ENCODE measurements around the gene PDPK1.

PDPK1 gene

DNA sequence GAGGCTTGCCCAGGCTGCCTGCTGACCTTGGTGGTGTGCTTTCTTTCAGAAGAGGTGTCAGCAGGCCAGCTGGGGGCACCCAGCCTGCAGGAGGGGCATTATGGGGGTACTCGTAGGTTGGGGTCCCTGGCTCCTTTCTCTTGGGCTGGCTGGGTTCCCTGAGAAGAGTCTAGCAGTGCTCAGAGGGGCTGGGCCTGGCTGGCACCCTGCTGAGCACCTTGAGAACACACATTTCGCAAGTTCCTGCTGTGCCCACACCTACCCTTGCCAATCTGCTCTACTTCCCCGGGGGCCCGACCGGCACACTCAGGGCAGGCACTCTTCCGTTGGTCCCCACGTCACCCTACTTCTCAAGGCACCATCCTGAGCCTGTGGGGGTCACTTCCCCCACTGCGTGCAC lies 11.7 kb upstream of the PDPK1 start:
- H3K4me3 ChIP-seq (ENCODE audit: control insufficient read depth, low read depth, low read length) = no peak overlapping the region
- no peak for TF ChIP-seq CTCF (conservative IDR thresholded peaks at IDR 0.05; ENCODE audit: control insufficient read depth, insufficient read depth, low read depth, low read length)
- DNase-seq (ENCODE audit: low read depth) = no peak

DNA sequence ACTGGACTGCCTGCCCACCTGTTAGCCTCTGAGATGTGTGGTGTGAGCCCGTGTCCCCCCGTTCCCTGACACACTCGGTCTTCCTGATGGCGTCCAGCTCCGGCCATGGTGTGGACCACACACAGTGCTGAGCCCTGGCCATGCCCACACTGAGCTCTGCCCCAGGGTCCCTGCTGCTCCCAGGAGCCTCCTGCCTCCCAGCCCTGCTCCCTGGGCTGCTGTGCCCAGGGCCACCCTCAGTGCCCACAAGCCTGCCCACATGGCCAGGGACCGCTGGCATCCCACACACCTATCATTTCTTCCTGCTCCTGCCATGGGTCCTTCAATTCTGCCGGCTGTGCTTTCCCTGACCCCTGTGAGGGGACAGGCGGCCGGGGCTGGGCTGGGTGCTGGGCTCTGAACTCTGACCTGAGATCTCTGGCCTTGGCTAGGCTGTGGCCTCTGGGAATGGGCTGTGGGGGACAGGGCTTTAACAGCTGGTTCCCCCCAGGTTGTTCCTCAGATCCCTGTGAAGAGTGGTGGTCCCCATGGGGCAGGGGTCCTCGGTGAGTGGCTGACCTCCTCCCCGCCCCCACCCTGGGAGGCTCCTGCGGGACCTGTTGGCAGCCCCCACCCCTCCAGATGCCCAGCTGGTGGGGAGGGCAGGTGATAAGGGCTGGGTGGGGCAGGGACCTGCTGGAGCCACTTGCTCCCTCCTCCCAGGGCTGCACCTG lies 10.6 kb upstream of the PDPK1 start:
- TF ChIP-seq CTCF (conservative IDR thresholded peaks at IDR 0.05; ENCODE audit: control insufficient read depth, insufficient read depth, low read depth, low read length) = no peak
- DNase-seq (ENCODE audit: low read depth) = no peak

GRCh38 chr16:2527784-2528100 lies 10.1 kb upstream of the PDPK1 start:
- H3K4me3 ChIP-seq (ENCODE audit: control insufficient read depth, low read depth, low read length) = no peak overlapping the region
- TF ChIP-seq CTCF (conservative IDR thresholded peaks at IDR 0.05; ENCODE audit: control insufficient read depth, insufficient read depth, low read depth, low read length) = no peak
- no peak for DNase-seq (ENCODE audit: low read depth)

More for the DNA sequence above, 10.6 kb upstream of the PDPK1 start:
- no peak overlapping the region for H3K4me3 ChIP-seq (ENCODE audit: control insufficient read depth, low read depth, low read length)

DNA sequence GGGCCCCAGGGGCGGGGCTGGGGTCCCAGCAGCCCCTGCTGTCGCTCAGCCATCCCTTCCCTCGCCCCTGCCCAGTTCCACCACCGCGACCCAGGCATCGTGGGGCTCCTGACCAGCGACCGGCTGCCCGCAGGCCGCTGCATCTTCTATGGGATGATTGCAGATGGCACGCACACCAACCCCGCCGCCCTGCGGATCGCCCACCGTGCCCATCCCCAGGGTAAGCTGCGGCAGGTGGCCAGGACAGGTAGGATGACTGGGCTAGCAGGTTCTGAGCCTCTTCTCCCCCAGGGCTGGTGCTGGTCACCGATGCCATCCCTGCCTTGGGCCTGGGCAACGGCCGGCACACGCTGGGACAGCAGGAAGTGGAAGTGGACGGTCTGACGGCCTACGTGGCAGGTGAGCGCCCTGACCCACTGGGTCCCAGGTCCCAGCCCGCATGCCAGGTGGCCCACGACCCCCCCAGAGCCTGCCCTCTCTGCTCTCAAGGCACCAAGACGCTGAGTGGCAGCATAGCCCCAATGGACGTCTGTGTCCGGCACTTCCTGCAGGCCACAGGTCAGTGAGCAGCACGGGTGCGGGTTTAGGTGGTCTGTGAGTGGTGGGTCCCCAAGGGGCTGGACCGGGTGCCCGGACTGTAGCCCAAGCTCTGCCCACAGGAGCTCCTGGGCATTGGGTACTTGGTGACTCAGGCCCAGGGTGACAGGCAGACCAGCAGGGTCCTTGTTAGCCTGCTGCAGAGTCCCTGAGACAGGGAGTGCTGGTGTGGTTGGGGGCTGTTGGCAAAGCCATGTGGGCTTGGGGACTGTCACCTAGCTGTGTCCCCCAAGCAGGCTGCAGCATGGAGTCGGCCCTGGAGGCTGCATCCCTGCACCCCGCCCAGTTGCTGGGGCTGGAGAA lies 9.4 kb upstream of the PDPK1 start:
- DNase-seq (ENCODE audit: low read depth) = no peak
- no peak for TF ChIP-seq CTCF (conservative IDR thresholded peaks at IDR 0.05; ENCODE audit: control insufficient read depth, insufficient read depth, low read depth, low read length)
- no peak overlapping the region for H3K4me3 ChIP-seq (ENCODE audit: control insufficient read depth, low read depth, low read length)

GRCh38 chr16:2529061-2529931 lies 8.5 kb upstream of the PDPK1 start:
- no peak for DNase-seq (ENCODE audit: low read depth)
- no peak for TF ChIP-seq CTCF (conservative IDR thresholded peaks at IDR 0.05; ENCODE audit: control insufficient read depth, insufficient read depth, low read depth, low read length)

GRCh38 chr16:2529961-2530628 lies 7.7 kb upstream of the PDPK1 start:
- no peak for TF ChIP-seq CTCF (conservative IDR thresholded peaks at IDR 0.05; ENCODE audit: control insufficient read depth, insufficient read depth, low read depth, low read length)
- no peak overlapping the region for H3K4me3 ChIP-seq (ENCODE audit: control insufficient read depth, low read depth, low read length)
- DNase-seq (ENCODE audit: low read depth) = no peak

More at GRCh38 chr16:2529061-2529931, 8.5 kb upstream of the PDPK1 start:
- no peak overlapping the region for H3K4me3 ChIP-seq (ENCODE audit: control insufficient read depth, low read depth, low read length)
